HG03469 (cell line): ENCODE data around the gene MYBPH.

Experiments used
- ATAC-seq: cut with Tn5 transposase; IDR thresholded peaks from one replicate; pipeline ENCODE4 v1.9.1; 2021; ENCODE audit warnings: mild to moderate bottlenecking, moderate library complexity, moderate number of reproducible peaks; ENCODE audit not compliant: unreplicated experiment

The MYBPH gene

GRCh38 chr1:203167026-203167912 is 8.4 kb downstream of the MYBPH start:
- ATAC-seq = no peak

GRCh38 chr1:203166192-203166940 is 9.3 kb downstream of the MYBPH start:
- no peak for ATAC-seq

- no peak for ATAC-seq
Measured at GRCh38 chr1:203165800-203166161, 9.8 kb downstream of the MYBPH start.

GRCh38 chr1:203165101-203165799 is 10.4 kb downstream of the MYBPH start:
- ATAC-seq = no peak

DNA sequence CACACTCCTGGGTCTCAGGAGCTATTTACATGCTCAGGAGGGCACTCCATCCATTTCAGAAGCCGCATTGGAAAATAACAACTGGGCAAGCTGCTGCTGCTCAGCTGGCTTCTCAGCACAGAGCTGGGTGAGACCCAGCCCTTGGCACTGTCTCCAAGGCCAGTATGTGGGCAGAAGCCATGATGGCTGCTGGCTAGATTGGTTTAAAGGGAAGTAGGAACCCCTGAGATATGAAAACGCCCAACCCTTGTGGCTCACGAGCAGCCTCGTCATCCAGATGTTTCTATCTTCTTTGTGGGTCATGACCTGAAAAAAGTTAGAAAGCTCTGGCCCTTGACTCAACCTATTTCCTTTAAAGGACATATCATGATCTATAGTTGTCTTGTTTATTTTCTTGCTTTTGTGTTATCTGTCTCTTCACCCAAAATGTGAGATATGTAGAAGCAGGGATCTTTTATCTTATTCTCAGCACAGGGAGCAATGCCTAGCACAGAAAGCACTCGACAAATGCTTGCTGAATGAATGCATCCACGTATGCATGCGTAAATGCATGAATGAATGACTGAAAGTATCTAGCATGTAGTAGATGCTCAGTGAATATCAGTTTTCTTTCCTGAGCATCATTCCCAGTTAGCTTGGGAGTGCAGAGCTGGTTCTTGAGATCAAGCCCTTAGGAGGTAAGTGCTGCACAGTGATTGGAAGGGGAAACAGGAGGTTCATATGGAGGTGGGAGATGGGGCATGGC is 11.6 kb downstream of the MYBPH start:
- no peak for ATAC-seq

- ATAC-seq = no peak
Measured at GRCh38 chr1:203162403-203162802, 13.2 kb downstream of the MYBPH start.

GRCh38 chr1:203161703-203162102 is 13.9 kb downstream of the MYBPH start:
- ATAC-seq = no peak

DNA sequence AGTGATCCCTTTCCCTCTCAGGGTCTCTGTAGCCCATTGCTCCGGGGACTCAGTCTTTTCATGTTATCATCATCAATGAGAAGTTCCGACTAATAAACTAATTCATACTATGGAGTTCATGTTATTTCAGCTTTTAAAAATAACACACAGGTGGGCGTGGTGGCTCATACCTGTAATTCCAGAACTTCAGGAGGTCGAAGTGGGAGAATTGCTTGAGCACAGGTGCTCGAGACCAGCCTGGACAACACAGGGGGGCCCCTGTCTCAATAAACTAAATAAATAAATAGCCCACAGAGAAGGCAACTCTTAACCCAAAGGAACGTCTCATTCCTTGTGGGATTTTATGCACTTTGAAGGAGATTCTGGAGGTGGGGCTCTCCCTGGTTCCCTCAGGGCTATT is 14.5 kb downstream of the MYBPH start:
- ATAC-seq = no peak

DNA sequence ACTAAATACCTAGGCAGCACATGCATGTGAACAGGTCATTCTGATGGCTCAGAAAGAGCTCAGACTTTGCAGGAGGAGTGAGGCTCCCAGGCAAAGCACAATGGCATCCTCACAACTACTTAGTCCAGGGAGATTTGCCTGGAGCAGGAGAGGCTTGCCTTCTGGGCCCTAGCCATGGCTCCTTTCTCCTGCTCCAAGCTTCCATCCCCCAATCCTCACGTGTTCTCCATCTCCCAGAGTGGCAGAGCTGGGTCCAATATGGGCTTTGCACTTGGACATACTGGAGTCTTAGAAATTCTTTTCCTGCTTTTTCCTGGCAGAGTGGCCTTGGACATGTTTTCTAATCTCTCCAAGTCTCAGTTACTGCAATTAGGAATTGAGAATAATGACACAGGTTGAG is 15.8 kb downstream of the MYBPH start:
- no peak for ATAC-seq

- no peak for ATAC-seq
Measured at GRCh38 chr1:203158960-203159665, 16.5 kb downstream of the MYBPH start.

GRCh38 chr1:203158423-203158822 is 17.2 kb downstream of the MYBPH start:
- ATAC-seq = no peak

GRCh38 chr1:203156280-203156679 is 19.3 kb downstream of the MYBPH start:
- no peak for ATAC-seq

GRCh38 chr1:203153989-203154821 is 21.4 kb downstream of the MYBPH start:
- ATAC-seq = no peak

DNA sequence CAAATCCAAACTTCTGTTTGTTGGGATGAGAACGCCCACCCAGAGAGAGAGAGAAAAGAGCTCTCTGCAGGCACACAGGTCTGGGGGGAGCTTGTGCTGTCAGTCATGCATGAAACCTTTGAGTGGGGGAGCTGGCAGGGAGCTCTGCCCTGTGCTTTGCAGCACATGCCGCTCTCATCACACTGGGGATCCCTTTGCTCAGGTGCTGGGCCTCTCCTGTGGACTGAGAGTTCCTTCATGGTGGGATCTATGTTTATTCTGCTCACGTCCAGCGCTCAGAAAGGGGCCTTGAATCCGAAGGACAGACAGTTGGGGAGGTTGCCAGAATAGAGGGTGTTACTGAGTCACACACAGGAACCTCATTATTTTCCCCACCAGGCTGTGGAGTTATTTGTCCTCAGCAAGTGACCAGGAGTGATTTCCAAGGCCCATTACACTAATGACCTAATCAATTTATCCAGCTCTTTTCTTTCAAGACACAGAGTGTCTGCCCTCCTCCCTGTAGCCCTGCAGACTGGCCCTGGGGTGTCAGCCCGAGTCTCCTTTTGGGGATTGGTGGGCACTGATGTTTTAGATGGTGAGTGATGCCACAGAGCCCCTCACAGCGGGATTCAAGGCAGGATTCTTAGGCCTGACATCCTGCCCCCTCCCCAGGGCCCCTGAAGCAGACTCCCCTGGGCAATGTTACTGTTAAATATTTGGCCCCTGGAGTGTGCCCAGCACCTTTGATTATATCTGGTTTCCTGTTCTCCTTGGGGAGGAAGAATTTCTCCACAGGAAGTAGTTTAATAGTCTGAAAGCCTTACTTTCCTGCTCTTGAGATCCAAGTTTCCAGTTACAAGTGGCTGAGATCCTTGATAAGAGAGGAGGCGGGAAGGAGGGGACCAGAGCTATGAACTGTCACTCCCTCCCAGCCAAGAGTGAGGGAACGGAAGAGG is 22.3 kb downstream of the MYBPH start:
- no peak for ATAC-seq

GRCh38 chr1:203152158-203153034 is 23.2 kb downstream of the MYBPH start:
- no peak for ATAC-seq

DNA sequence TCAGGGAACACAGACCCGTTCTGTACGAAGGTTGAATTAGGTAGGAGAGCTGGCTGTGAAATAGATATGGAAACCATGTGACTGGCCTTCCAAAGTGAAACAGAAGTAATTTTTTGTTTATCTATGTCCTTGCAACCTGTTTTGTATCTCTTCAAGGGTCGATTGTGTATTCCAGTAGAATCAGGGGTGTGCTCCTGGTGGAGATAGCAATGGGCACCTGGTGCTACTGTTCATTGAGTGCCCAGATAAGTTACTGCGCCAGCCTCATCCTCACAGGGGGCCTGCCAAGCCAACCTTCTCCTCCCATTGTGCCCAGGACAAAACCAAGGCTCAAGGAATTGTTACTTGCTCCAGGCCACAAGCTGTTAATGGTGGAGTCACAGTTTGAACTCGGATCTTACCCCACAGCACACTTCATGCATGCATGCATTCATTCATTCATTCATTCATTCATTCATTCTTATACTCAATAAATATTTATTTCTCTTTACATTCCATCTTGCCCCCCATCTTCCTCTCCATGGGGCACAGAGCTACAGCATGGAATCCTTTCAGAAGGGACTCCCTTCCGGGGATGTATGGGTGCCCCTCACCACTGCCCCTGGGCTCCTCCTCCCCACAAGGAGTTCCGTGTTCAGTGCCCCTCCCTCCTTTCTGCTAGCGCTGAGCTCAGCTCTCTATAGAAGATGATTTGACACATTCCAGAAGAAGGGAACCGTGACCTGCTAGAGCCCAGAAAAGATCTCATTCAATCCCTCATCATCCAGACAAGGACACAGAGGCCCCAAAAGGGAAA is 24.1 kb downstream of the MYBPH start:
- ATAC-seq = no peak
